Endometrial microvascular endothelial cells (primary cell): Measurements from ENCODE around the gene SLC22A13. TPM values are rescaled to one million over a fixed set of nuclear protein-coding genes. Genes with fewer than 3 reads are reported as not detected.

Experiments
- in situ Hi-C: cut with HindIII; loops from 2 replicates; pipeline ENCODE4 v1.10.0; 2017; ENCODE audit warnings: low sequenced_read_pairs, low pct_unique_long_range_greater_than_20kb; ENCODE audit errors: inconsistent ontology term
- total RNA-seq: library from RNA; depleted of rRNA; stranded (reverse); fragments of >200 nt; gene quantifications from one replicate; pipeline ENCODE4 v1.2.3, GENCODE V29; 2015; ENCODE audit errors: inconsistent ontology term

The SLC22A13 gene, protein sequence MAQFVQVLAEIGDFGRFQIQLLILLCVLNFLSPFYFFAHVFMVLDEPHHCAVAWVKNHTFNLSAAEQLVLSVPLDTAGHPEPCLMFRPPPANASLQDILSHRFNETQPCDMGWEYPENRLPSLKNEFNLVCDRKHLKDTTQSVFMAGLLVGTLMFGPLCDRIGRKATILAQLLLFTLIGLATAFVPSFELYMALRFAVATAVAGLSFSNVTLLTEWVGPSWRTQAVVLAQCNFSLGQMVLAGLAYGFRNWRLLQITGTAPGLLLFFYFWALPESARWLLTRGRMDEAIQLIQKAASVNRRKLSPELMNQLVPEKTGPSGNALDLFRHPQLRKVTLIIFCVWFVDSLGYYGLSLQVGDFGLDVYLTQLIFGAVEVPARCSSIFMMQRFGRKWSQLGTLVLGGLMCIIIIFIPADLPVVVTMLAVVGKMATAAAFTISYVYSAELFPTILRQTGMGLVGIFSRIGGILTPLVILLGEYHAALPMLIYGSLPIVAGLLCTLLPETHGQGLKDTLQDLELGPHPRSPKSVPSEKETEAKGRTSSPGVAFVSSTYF
- total RNA-seq: not detected

DNA sequence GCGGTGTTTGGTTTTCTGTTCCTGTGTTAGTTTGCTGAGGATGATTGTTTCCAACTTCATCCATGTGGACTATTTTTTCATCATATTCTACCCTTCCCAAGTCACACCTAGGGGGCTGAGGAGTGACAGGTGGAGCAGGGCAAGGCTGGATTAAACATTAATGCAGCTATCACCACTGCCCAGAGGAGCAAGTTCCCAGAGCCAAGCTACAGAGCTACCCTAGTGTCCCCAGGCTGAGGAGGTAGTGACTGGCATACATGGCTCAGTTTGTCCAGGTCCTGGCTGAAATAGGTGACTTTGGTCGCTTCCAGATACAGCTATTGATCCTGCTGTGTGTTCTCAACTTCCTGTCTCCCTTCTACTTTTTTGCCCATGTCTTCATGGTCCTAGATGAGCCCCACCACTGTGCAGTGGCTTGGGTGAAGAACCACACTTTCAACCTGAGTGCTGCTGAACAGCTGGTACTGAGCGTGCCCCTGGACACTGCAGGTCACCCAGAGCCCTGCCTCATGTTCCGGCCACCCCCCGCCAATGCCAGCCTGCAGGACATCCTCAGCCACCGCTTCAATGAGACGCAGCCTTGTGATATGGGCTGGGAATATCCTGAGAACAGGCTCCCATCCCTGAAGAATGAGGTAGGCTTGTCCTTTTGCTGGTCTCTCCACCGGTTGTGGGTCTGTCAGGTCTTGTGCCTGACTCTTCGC is at the start of gene SLC22A13:
Gene SLC22A13, plus strand, starts transcription at position 209 of the 704 bp plus-strand sequence. Its CDS starts 49 bp downstream, at position 258.
- in situ Hi-C loops: no loop called here

DNA sequence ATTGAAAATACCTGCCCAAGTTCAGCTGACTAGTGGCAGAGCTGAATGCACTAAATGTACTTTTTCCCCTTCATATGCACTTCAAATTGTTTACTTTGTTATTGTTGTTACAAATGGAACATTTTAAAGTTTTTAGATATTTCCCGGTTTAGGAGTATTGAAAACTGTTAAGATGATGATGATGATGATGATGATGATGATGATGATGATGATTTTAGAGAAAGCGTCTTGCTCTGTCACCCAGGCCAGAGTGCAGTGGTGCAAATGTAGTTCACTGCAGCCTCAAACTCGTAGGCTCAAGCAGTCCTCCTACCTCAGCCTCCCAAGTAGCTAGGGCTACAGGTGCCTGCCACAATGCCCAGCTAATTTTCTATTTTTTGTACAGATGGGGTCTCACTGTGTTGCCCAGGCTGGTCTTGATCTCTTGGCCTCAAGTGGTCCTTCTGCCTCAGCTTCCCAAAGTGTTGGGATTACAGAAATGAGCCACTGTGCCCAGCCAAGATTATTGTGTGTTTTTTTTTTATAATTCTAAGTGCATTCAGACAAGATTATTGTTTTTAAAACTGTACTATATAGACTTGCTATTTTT is 45.9 kb upstream of the SLC22A13 start:
- in situ Hi-C loops: no loop called here

DNA sequence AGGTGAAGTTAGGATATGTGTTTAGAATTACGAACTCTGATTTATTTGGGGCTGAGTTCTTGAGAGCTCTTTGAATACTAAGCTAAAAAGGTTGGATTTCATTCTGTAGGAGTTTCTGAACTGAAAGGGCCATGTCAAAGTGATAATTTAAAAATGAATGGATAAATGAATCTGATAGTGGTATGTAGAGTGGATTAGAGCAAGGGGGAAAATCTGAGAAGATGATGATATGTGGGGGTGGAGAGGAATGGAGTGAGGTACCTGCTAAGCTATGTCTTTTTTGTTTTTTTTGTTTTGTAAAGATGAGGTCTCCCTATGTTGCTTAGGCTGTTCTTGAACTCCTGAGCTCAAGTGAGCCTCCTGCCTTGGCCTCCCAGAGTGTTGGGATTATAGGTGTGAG is 44.6 kb upstream of the SLC22A13 start:
- in situ Hi-C loops: no loop called here

DNA sequence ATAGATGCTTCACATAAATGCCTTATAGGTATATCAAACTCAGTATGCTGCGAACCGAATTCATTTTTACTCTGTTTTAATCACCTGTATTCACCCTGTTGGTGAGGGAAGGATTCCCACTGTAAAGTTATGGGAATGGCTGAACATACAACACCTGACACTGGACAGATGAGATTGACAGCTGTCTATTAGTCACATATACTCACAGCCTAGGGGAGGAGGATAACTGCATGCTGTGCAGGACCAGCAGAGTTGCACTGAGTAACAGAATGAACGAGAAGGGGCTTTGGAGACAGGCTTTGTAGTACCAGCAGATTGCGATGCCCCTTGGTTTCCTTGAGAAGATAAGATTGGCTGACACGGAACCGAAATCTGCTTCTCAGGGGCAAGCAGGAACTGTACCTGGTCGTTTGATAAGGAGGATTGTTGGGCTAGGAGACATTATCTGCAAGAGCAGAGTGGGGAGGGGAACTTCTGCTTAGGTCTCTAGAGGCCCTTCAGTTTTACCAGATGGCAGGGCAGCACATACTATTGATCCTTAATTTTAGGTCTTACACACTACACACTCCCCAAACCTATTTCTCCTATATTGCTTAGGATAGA is 43.5 kb upstream of the SLC22A13 start:
- in situ Hi-C loops: no loop called here

DNA sequence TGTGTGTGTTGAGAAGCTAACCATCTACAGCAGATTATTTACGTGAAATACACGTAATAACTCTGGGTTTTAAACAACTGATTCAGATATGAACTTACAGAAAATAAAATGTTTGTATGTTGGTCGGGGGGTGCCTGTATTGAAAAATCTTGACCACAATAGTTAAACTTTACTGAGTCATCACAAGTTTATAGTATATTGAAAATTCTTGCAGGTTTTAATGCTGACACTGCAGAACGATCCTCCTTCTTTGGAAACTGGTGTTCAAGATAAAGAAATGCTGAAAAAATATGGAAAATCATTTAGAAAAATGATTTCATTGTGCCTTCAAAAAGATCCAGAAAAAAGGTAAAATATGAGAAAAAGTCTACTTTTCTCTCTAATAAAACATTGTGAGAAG is 41.3 kb upstream of the SLC22A13 start:
- in situ Hi-C loops: no loop called here

DNA sequence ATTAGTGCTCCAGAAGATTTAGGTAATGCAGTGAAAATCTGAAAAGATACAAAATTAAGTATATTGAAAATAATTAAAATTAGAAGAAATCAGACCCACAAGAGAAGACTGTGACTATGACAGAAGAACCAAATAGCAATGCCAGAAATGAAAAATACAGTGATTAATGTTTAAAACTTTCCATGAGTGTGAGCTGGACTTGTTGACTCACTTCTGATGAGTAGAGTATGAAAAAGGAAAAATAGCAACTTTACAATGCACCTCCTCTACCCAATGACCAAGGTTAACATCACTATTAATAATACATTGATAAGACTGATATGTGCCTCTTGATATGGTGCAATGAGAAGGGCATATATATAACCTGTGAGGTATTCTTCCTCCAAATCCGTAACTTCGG is 39.3 kb upstream of the SLC22A13 start:
- in situ Hi-C loops: loop anchor here (25.0 kb wide), 1 partner anchor 89 kb away; the partner anchor contains the start of genes ACAA1 and MYD88

DNA sequence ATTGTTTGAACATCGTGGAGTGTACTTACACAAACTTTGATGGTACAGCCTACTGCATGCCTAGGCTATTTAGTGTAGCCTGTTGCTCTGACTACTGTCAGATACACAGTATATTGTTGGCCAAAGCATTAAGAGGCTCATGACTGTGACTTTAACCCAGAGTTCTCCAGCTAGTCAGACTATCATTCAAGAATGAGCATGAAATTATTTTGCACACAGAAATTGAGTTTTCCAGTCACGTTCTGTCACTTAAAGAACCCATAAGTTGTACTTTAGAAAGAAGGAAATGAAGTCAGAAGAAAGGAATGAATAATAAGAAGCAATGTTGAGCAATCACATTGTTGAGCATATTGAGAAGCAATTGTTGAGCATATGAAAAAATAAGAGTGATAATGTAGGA is 37.6 kb upstream of the SLC22A13 start:
- in situ Hi-C loops: loop anchor here (25.0 kb wide), 1 partner anchor 91 kb away; the partner anchor contains the start of genes ACAA1 and MYD88

DNA sequence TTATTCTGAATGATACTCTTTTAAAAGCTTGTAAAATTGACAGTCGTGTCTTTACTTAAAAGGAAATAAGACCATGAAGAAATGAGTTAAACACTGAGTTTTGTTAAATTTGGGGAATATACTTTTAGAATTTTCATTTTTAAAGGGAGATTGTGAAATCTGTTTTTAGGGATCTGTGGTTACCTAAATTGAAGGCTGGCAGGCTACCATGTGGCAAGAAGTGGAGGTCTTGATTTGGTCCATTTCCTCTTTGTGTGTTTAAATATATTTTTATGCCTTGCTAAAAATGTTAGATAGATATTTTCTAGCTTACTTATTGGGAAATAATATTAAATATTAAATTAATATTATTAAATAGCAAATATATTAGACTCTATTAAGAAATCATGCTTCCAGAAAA is 36.6 kb upstream of the SLC22A13 start:
- in situ Hi-C loops: loop anchor here (25.0 kb wide), 1 partner anchor 92 kb away; the partner anchor contains the start of genes ACAA1 and MYD88

DNA sequence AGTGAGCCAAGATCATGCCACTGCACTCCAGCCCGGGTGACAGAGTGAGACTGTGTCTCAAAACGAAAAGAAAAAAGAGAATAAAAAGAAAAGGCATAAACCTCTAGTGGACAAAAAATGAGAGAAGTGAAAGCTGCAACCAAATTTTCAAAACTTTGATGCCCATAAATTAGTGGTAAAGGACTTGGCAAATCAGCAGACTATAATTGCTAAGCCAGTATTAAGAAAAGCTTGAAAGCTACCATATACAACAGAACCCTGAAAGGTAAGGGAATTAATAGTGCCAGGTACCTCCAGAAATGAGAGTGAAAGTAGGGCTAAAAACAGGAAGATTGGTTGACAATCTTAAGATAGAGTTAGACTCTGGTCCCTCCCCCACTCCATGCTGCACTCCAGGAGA is 32.9 kb upstream of the SLC22A13 start:
- in situ Hi-C loops: loop anchor here (25.0 kb wide), 1 partner anchor 95 kb away; the partner anchor contains the start of genes ACAA1 and MYD88

DNA sequence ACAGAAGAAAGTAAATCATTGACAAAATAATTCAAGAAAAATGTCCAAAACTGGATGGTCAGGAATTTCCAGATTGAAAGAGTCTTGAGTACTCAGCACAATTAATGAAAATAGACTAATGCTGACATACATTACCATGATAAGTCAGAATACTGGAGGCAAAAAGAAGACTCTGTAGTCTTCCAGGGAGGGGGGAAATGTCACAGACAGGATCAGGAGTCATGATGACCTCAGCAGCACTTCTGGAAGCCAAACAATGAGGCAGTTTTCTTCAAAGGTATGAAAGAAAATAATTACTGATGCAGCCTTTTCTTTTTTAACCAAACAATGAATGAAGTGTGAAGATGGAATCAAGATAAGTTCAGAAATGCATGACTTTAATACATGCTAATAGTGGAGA is 30.1 kb upstream of the SLC22A13 start:
- in situ Hi-C loops: loop anchor here (25.0 kb wide), 1 partner anchor 98 kb away; the partner anchor contains the start of genes ACAA1 and MYD88

DNA sequence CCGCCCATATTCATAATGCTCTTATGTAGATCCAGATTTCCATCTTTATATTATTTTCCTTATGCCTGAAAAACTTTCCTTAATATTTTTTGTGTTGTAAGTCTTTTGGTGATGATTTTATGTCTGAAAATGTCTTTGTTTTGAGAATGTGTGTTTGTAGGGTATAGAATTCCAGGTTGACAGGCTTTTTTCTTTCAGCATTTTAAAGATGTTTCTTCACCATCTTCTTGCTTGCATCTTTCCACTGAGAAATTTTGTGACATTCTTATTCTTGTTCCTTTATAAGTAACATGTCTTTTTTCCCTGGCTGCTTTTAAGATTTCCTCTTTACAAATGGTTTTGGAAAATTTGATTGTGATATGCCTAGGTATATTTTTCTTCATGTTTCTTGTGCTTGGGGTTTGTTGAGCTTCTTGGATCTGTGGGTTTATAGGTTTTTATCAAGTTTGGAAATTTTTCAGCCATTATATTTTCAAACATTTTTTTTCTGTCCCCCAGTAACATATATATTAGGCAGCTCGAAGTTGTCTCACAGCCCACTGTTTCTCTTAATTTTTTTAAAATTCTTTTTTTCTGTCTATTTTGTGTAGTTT is 27.1 kb upstream of the SLC22A13 start:
- in situ Hi-C loops: loop anchor here (25.0 kb wide), 1 partner anchor 101 kb away; the partner anchor contains the start of genes ACAA1 and MYD88

DNA sequence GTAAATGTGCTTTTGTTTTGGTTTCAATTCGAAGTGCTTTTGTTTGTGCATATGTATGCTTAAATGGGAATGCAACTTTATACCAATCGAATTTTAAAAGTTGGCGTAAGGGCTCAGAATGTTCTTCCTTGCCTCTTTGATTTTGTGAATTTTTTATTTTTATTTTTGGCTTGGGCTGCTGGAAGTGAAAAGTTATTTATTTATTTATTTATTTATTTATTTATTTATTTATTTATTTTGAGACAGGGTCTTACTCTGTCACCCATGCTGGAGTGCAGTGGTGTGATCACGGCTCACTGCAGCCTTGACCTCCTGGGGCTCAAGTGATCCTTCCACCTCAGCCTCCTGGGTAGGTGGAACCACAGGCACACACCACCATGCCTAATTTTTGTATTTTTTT is 22.8 kb upstream of the SLC22A13 start:
- in situ Hi-C loops: loop anchor here (25.0 kb wide), 1 partner anchor 106 kb away; the partner anchor contains the start of genes ACAA1 and MYD88

DNA sequence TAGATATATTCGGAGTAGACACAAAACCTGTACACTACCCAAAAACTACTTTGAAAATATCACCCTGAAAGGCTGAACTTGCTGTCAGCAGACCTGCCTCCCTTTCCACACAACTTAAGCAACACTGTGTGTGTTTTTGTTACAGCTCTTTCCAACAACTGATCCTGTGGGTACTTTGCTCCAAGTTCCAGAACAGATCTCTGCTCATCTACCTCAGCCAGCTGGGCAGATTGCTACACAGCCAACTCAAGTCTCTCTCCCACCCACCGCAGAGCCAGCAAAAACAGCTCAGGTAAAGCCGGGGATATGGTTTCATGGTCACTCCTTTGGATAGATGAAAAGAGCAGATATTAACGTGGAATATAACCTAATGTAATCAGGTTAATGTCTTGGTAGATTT is 19.7 kb upstream of the SLC22A13 start:
- in situ Hi-C loops: loop anchor here (25.0 kb wide), 1 partner anchor 109 kb away; the partner anchor contains the start of genes ACAA1 and MYD88

DNA sequence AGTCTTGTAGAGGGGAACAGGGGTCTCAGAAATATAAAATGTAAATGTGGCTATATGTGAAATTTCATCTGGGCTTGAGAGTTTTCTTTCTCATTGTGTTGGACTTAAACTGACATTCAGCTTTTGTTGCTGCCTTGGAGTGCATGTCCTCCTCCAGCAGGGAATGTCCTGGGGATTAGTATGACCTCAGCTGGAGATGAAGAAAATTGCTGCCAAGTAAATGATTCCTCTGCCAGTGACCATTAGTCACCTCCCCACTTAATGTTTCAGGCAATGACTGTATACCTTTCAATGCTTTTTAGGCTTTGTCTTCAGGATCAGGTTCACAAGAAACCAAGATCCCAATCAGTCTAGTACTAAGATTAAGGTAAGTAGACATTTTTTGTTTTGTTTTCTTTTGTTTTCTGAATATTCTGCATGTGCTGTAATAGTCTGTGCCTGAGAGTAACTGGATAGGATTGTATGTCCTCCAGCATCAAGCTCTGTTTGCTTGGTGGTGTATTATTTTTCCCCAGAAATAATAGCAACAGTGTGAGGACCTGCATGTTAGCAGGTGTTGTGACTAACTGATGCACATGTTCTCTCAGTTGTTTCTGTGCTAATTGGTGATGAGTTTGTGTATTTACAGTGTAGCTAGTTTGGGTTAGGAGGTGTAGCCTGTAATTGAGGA is 18.1 kb upstream of the SLC22A13 start:
- in situ Hi-C loops: loop anchor here (25.0 kb wide), 1 partner anchor 110 kb away; the partner anchor contains the start of genes ACAA1 and MYD88

DNA sequence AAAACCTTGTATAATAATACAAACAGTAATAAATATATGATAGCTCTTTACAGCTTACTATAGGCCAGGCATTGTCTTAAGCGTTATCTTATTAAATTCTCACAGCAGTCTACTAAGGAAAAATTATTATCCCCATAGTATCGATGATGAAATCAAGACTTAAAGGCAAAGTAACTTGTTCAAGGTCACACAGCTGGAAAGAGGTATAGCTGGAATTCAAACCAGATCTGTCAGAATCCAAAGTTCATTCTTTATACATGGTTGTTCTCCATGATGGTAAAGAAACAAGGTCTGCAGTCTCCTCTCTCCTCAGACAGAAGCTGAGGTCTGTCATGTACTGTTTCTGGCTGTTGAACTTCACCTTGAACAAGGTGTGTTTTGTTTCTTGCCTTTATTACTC is 15.4 kb upstream of the SLC22A13 start:
- in situ Hi-C loops: no loop called here

DNA sequence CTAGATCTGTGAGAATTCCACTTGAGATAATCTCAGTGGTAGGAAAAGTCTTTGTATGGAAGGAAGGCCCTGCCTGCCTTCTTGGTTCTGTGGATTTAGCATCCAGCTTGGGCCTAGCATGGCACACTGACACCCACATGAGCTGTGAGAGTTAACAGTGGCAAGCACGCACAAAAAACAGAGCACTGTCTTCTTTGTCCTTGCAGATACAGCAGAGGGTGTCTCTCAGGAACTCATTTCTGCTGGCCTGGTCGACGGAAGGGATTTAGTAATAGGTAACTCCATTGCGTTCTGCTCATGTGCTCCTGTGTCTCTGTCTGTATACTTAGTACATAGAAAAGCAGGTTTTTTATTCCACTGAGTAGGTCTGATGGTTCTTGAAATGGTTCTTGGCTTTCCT is 14.4 kb upstream of the SLC22A13 start:
- in situ Hi-C loops: no loop called here

DNA sequence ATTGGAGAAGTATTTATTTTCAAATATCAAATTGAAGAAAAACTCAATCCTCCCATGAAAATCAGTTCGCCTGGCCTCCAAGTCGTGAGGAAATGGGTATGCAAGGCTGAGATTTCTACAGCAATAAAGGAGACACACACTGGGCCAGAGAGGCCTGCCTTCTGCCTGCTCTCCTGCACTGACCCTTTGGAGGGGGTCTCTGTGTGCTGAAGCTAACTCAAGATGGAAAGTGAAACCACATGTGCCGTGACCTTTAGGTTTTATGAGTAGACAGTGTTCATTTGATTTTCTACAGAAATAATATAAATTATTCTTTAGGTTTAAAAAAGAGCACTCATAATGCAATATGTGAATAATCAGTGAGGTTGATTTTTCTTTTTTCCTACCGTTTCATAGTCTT is 11.9 kb upstream of the SLC22A13 start:
- in situ Hi-C loops: no loop called here

DNA sequence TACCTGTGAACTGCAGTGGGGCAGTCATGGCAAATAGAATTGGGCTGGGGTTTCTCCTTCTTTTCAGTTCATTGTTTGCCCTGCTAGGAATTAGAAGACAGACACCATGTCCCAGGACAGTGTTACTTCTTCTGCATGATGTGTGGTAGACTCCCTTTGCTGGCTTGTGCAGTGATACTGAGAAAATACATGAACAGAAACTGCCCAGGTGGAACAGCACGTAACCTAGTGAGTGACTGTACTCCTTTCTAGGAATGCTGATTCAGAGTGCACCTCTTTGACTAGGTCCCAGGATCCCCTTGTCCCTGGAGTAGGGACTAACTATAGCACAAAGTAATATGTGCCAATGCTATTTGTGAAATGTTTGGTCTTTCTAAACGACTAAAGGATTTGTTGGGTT is 10.7 kb upstream of the SLC22A13 start:
- in situ Hi-C loops: no loop called here
